ENCODE data around the gene LAMB1.
A peak's percentile ranks its signal among the peaks of the same experiment; 100 is the strongest.

DNA sequence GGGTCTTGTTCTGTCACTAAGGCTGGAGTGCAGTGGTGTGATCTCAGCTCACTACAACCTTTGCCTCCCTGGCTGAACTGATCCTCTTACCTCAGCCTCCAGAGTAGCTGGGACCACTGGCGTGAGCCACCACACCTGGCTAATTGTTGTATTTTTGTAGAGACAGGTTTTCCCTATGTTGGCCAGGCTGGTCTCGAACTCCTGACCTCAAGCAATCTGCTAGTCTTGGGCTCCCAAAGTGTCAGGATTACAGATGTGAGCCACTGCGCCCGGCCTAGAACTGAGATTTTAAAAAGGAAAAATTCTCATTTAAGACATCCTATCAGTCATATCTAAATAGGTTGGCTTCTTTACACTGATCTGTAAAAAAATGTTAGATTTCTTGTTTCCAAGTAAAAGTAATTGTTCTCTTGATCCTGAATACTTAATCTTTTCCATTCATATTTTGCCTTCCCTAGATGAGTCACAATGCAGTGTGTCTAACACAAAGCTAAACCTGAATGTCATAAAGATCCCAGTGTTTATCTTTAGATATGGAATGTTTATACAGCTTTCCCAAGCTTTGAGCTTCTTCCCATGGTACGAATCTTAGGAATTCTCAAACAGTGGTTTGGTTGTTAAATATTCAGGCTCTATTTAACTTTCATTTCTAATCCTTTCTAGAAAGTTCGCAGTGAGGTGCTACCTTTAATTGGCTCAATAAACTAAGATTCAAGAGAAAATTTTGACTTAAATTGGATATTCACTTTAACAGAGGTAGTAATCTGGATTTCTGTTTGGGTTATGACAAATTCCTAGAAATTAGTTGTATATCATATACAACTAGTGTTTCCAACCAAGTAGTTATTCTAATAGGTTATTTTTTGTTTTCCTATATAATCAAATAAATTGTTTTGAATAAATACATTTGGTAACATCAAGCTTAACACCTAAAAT, 12.1 kb upstream of the LAMB1 start:
- peak in 1 of 7 experiments; percentile 8 for TF ChIP-seq CTCF (IDR thresholded peaks at IDR 0.05)
- TF ChIP-seq POLR2A (IDR thresholded peaks at IDR 0.05), result no peak

All from body of pancreas (tissue), 4 donors.